Measurements from ENCODE around the gene KCNQ5. TPM values are rescaled to one million over a fixed set of nuclear protein-coding genes. Genes with fewer than 3 reads are reported as not detected.

Gene KCNQ5
- polyA plus RNA-seq, 3 donors = not detected

DNA sequence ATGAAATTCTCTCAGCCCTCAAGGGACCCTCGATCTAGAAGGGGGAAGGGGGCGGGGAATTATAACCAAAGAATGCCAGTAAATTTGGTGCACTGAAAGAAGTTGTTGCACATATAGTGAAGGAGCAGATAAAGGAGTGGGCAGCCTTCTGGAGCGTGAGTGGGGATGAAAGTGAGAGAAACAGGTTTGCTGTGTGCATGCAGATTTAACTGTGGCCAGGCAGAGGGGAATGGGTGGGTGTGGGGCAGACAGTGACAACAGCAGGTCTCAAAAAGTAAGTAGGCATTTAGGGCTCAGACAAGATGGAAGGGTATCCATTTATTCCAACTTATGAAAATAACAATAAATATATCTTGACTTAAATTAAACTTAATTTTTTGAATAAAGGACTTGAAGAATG lies 149.1 kb downstream of the KCNQ5 start:
- intact Hi-C loops (cut with micrococcal nuclease) = no loop called here
- Histone ChIP-seq H3K4me1 (ENCODE audit: control insufficient read depth in 1 of 2, insufficient read depth in 2 of 2, low read length in 2 of 2) (no peaks in the 10 kb centered on the region), H3K27me3 (ENCODE audit: control insufficient read depth in 2 of 2, insufficient read depth in 2 of 2, low read length in 2 of 2) (no peaks in the 10 kb centered on the region), H3K27ac (ENCODE audit: low read depth in 1 of 2, low read length in 2 of 2) (no peak overlapping the region), H3K9me3 (replicated peaks in 1 of 2; ENCODE audit: control insufficient read depth in 1 of 2, insufficient read depth in 1 of 2, low read length in 2 of 2) (no peaks in the 10 kb centered on the region), H3K36me3 (replicated peaks in 1 of 2; ENCODE audit: control insufficient read depth in 1 of 2, insufficient read depth in 2 of 2, low read length in 2 of 2) (no peaks in the 10 kb centered on the region), H3K9ac (ENCODE audit: insufficient read depth, low read length, poor library complexity, severe bottlenecking) (no peak overlapping the region), H3K4me3 (replicated peaks in 1 of 3; ENCODE audit: low read depth in 2 of 3, low read length in 3 of 3) (no peak overlapping the region), H4K20me1 (ENCODE audit: insufficient read depth, low read length) (no peaks in the 10 kb centered on the region), H3K79me2 (ENCODE audit: insufficient read depth, low read length) (no peaks in the 10 kb centered on the region), H2AFZ (ENCODE audit: insufficient read depth, low read depth, low read length, poor library complexity, severe bottlenecking) (no peak overlapping the region), H3K4me2 (replicated peaks; ENCODE audit: extremely low read depth, low read length, poor library complexity, severe bottlenecking) (no peak overlapping the region)
- DNase-seq = no peak
- H3K27ac Mint-ChIP-seq = no peak overlapping the region
- peaks cover 2% of the 10 kb centered on the region for H3K4me1 Mint-ChIP-seq
- no peak overlapping the region for H3K4me3 Mint-ChIP-seq
- H3K27me3 Mint-ChIP-seq (ENCODE audit: low read depth in 3 of 3) = peaks cover 0 to 3% (median 0%) of the 10 kb centered on the region in 3 donors
- no peaks in the 10 kb centered on the region for H3K9me3 Mint-ChIP-seq
- TF ChIP-seq, protein P1, sequence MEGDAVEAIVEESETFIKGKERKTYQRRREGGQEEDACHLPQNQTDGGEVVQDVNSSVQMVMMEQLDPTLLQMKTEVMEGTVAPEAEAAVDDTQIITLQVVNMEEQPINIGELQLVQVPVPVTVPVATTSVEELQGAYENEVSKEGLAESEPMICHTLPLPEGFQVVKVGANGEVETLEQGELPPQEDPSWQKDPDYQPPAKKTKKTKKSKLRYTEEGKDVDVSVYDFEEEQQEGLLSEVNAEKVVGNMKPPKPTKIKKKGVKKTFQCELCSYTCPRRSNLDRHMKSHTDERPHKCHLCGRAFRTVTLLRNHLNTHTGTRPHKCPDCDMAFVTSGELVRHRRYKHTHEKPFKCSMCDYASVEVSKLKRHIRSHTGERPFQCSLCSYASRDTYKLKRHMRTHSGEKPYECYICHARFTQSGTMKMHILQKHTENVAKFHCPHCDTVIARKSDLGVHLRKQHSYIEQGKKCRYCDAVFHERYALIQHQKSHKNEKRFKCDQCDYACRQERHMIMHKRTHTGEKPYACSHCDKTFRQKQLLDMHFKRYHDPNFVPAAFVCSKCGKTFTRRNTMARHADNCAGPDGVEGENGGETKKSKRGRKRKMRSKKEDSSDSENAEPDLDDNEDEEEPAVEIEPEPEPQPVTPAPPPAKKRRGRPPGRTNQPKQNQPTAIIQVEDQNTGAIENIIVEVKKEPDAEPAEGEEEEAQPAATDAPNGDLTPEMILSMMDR (IDR thresholded peaks at IDR 0.05) = no peak
- no peaks in the 10 kb centered on the region for H3K36me3 Mint-ChIP-seq
- 100% methylated on average over 3 of the region's 3 CpGs for WGBS (ENCODE audit: insufficient coverage)

DNA sequence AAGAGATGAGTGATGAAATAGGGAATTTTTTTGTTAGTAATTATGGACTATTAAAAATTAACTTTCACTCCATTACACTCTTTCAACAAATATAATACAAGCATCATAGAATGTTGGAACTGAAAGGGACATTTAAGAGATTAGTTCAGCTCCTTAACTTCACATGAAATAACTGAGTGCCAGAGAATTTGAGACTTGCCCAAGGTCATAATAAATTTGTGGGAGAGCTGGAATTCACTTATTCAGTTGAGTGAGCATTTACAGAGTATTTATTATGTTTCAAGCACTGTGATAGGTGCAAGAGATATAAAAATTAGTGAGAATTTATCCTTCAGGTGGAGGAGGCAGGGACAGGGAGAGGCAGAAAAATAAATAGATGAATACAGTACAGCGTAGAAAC lies 154.6 kb downstream of the KCNQ5 start:
- Mint-ChIP-seq H3K27me3 (ENCODE audit: low read depth in 3 of 3) (peaks cover 0 to 3% (median 0%) of the 10 kb centered on the region in 3 donors), H3K9me3 (no peaks in the 10 kb centered on the region), H3K4me1 (no peaks in the 10 kb centered on the region), H3K36me3 (no peaks in the 10 kb centered on the region), H3K4me3 (no peak overlapping the region), H3K27ac (no peak overlapping the region)
- Histone ChIP-seq H3K27me3 (ENCODE audit: control insufficient read depth in 2 of 2, insufficient read depth in 2 of 2, low read length in 2 of 2) (no peaks in the 10 kb centered on the region), H3K4me3 (replicated peaks in 1 of 3; ENCODE audit: low read depth in 2 of 3, low read length in 3 of 3) (no peak overlapping the region), H3K4me2 (replicated peaks; ENCODE audit: extremely low read depth, low read length, poor library complexity, severe bottlenecking) (no peak overlapping the region), H4K20me1 (ENCODE audit: insufficient read depth, low read length) (no peaks in the 10 kb centered on the region), H3K9me3 (replicated peaks in 1 of 2; ENCODE audit: control insufficient read depth in 1 of 2, insufficient read depth in 1 of 2, low read length in 2 of 2) (no peaks in the 10 kb centered on the region), H2AFZ (ENCODE audit: insufficient read depth, low read depth, low read length, poor library complexity, severe bottlenecking) (no peak overlapping the region), H3K36me3 (replicated peaks in 1 of 2; ENCODE audit: control insufficient read depth in 1 of 2, insufficient read depth in 2 of 2, low read length in 2 of 2) (no peaks in the 10 kb centered on the region), H3K27ac (ENCODE audit: low read depth in 1 of 2, low read length in 2 of 2) (no peak overlapping the region), H3K79me2 (ENCODE audit: insufficient read depth, low read length) (no peaks in the 10 kb centered on the region), H3K9ac (ENCODE audit: insufficient read depth, low read length, poor library complexity, severe bottlenecking) (no peak overlapping the region), H3K4me1 (ENCODE audit: control insufficient read depth in 1 of 2, insufficient read depth in 2 of 2, low read length in 2 of 2) (no peaks in the 10 kb centered on the region)
- TF ChIP-seq, protein P1 (IDR thresholded peaks at IDR 0.05) = no peak
- DNase-seq = no peak
- 100% methylated on average over 1 of the region's 1 CpG for WGBS (ENCODE audit: insufficient coverage)
- intact Hi-C loops (cut with micrococcal nuclease) = no loop called here

Measured in CD14-positive monocyte (primary cell).